ENCODE results near the gene EPG5. TPM values are rescaled to one million over a fixed set of nuclear protein-coding genes. Genes with fewer than 3 reads are reported as not detected.

EPG5 gene
- total RNA-seq, 1 donor from 2014 or later = 9.8 TPM

DNA sequence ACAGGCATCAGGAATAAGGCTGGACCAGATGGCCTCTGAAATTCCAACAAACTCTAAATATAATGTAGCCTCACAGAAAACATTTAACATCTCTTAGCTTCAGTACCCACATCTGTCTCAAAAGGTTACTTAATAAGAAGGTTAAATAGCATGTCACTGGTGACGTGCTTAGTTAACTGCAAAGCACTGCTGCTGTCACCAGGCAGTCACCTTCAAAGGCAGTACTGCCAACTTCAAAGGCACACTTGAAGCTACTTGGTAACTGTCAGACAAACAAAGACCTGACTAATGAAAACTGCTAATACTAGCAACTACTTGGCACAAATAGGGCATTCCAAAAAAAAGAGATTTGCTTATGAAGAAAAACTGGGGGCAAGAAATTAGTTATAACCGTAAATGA, 36.2 kb downstream of the EPG5 start:
- H3K9me3 ChIP-seq = no peaks in the 10 kb centered on the region
- no peak for DNase-seq (ENCODE audit: low spot score in 2 of 2)
- no peak overlapping the region for H3K4me3 ChIP-seq
- H3K36me3 ChIP-seq = peaks cover 37 to 76% of the 10 kb centered on the region in 2 donors
- TF ChIP-seq, protein P1, sequence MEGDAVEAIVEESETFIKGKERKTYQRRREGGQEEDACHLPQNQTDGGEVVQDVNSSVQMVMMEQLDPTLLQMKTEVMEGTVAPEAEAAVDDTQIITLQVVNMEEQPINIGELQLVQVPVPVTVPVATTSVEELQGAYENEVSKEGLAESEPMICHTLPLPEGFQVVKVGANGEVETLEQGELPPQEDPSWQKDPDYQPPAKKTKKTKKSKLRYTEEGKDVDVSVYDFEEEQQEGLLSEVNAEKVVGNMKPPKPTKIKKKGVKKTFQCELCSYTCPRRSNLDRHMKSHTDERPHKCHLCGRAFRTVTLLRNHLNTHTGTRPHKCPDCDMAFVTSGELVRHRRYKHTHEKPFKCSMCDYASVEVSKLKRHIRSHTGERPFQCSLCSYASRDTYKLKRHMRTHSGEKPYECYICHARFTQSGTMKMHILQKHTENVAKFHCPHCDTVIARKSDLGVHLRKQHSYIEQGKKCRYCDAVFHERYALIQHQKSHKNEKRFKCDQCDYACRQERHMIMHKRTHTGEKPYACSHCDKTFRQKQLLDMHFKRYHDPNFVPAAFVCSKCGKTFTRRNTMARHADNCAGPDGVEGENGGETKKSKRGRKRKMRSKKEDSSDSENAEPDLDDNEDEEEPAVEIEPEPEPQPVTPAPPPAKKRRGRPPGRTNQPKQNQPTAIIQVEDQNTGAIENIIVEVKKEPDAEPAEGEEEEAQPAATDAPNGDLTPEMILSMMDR (IDR thresholded peaks at IDR 0.05) = no peak
- intact Hi-C loops (cut with DNase I) = no loop called here
- H3K27ac ChIP-seq = no peak overlapping the region
- no peaks in the 10 kb centered on the region for H3K4me1 ChIP-seq
- no peaks in the 10 kb centered on the region for H3K27me3 ChIP-seq

DNA sequence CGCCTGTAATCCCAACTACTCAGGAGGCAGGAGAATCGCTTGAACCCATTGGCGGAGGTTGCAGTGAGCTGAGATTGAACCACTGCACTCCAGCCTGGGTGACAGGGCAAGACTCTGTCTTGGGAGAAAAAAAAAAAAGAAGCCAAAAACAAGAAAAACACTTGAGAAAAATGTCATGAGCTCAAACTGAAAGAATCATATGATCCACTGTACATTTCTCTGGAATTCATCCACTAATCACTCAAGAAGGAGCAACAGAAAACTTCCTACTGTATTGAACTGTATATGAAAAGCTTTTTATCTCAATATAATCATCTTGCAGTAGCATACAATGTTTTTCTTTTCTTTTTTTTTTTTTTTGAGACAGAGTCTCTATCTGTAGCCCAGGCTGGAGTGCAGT, 40.4 kb downstream of the EPG5 start:
- DNase-seq (ENCODE audit: low spot score in 2 of 2) = no peak
- H3K27me3 ChIP-seq = no peaks in the 10 kb centered on the region
- no peak overlapping the region for H3K4me3 ChIP-seq
- TF ChIP-seq, protein P1 (IDR thresholded peaks at IDR 0.05) = no peak
- peaks cover 68 to 88% of the 10 kb centered on the region in 2 donors for H3K36me3 ChIP-seq
- no peaks in the 10 kb centered on the region for H3K4me1 ChIP-seq
- no peaks in the 10 kb centered on the region for H3K9me3 ChIP-seq
- no peak overlapping the region for H3K27ac ChIP-seq
- intact Hi-C loops (cut with DNase I) = no loop called here

GRCh38 chr18:45926085-45926484, 41.0 kb downstream of the EPG5 start:
- Histone ChIP-seq H3K27ac (no peak overlapping the region), H3K4me3 (no peak overlapping the region), H3K4me1 (no peaks in the 10 kb centered on the region), H3K36me3 (peaks cover 62 to 89% of the 10 kb centered on the region in 2 donors), H3K27me3 (no peaks in the 10 kb centered on the region), H3K9me3 (no peaks in the 10 kb centered on the region)
- intact Hi-C loops (cut with DNase I) = no loop called here
- DNase-seq (ENCODE audit: low spot score in 2 of 2) = no peak
- TF ChIP-seq, protein P1 (IDR thresholded peaks at IDR 0.05) = no peak

- no peak overlapping the region for H3K27ac ChIP-seq
- H3K9me3 ChIP-seq = no peaks in the 10 kb centered on the region
- intact Hi-C loops (cut with DNase I) = no loop called here
- H3K4me3 ChIP-seq = no peak overlapping the region
- TF ChIP-seq, protein P1 (IDR thresholded peaks at IDR 0.05) = no peak
- H3K4me1 ChIP-seq = no peaks in the 10 kb centered on the region
- DNase-seq (ENCODE audit: low spot score in 2 of 2) = no peak
- H3K36me3 ChIP-seq = peaks cover 48 to 69% of the 10 kb centered on the region in 2 donors
- no peaks in the 10 kb centered on the region for H3K27me3 ChIP-seq
These were observed 44.0 kb downstream of the EPG5 start for GRCh38 chr18:45923138-45923537.

- Histone ChIP-seq H3K4me1 (no peaks in the 10 kb centered on the region), H3K9me3 (no peaks in the 10 kb centered on the region), H3K36me3 (peaks cover 56 to 65% of the 10 kb centered on the region in 2 donors), H3K27ac (no peak overlapping the region), H3K4me3 (no peak overlapping the region), H3K27me3 (no peaks in the 10 kb centered on the region)
- TF ChIP-seq, protein P1 (IDR thresholded peaks at IDR 0.05) = no peak
- intact Hi-C loops (cut with DNase I) = no loop called here
- peak; percentile 21 to 76 for DNase-seq (ENCODE audit: low spot score in 2 of 2)
These were observed 46.8 kb downstream of the EPG5 start for GRCh38 chr18:45920367-45920766.

DNA sequence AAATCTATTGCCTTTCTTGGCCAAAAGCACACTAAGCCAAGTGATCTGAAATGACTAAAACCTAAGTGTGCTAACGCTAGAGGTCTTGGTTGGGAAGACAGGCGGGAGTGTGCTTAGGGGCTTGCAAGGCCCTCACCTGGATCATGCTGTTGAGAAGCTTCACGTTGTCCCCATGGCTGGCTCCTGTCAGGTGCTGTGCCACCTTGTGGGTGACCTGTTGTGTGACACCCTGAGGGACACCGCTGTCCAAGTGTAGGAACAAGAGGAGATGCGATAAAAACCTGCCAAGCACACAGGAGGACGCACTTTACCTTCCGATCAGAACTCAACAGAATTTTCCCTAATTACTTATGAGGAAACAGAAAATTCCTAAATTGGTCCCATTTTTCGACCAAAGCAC, 50.8 kb downstream of the EPG5 start:
- Histone ChIP-seq H3K27me3 (no peaks in the 10 kb centered on the region), H3K9me3 (no peaks in the 10 kb centered on the region), H3K27ac (no peak overlapping the region), H3K36me3 (peaks cover 54 to 65% of the 10 kb centered on the region in 2 donors), H3K4me1 (no peaks in the 10 kb centered on the region), H3K4me3 (no peak overlapping the region)
- intact Hi-C loops (cut with DNase I) = no loop called here
- no peak for DNase-seq (ENCODE audit: low spot score in 2 of 2)
- TF ChIP-seq, protein P1 (IDR thresholded peaks at IDR 0.05) = no peak
